Right hindlimb (tissue), 1 donor: ENCODE data around the gene KANK4.

Experiments
- DNase-seq: peaks from one replicate; pipeline ENCODE4 v3.0.0-alpha.2; 2018

Gene KANK4

GRCh38 chr1:62336995-62337705 is 17.9 kb upstream of the KANK4 start:
- DNase-seq: peak; percentile 76

- DNase-seq: peak; percentile 34
Observed at GRCh38 chr1:62336638-62336994, 17.4 kb upstream of the KANK4 start.

GRCh38 chr1:62335656-62336055 is 16.4 kb upstream of the KANK4 start:
- no peak for DNase-seq

- DNase-seq: no peak
Observed at GRCh38 chr1:62334434-62334985, 15.3 kb upstream of the KANK4 start.

GRCh38 chr1:62333441-62333840 is 14.2 kb upstream of the KANK4 start:
- no peak for DNase-seq

GRCh38 chr1:62327360-62328055 is 8.3 kb upstream of the KANK4 start:
- DNase-seq: peak; percentile 85

- DNase-seq: no peak
Observed at GRCh38 chr1:62325681-62326080, 6.4 kb upstream of the KANK4 start.

- DNase-seq: no peak
Observed at GRCh38 chr1:62325081-62325480, 5.8 kb upstream of the KANK4 start.

GRCh38 chr1:62321446-62321845 is 2.2 kb upstream of the KANK4 start:
- no peak for DNase-seq

- DNase-seq: no peak
Observed at GRCh38 chr1:62318320-62318755, 896 bp downstream of the KANK4 start.

GRCh38 chr1:62317021-62317768 is 2.0 kb downstream of the KANK4 start:
- DNase-seq: no peak

GRCh38 chr1:62316135-62316534 is 3.1 kb downstream of the KANK4 start:
- DNase-seq: no peak

GRCh38 chr1:62315387-62315786 is 3.8 kb downstream of the KANK4 start:
- DNase-seq: no peak

GRCh38 chr1:62314454-62315350 is 4.5 kb downstream of the KANK4 start:
- no peak for DNase-seq

GRCh38 chr1:62312698-62313097 is 6.5 kb downstream of the KANK4 start:
- DNase-seq: no peak

GRCh38 chr1:62311473-62311943 is 7.7 kb downstream of the KANK4 start:
- DNase-seq: no peak

GRCh38 chr1:62309906-62310305 is 9.3 kb downstream of the KANK4 start:
- no peak for DNase-seq

GRCh38 chr1:62308606-62309005 is 10.6 kb downstream of the KANK4 start:
- DNase-seq: no peak

GRCh38 chr1:62307895-62308492 is 11.2 kb downstream of the KANK4 start:
- DNase-seq: no peak

GRCh38 chr1:62307446-62307845 is 11.8 kb downstream of the KANK4 start:
- DNase-seq: no peak

GRCh38 chr1:62306065-62306464 is 13.2 kb downstream of the KANK4 start:
- DNase-seq: no peak

GRCh38 chr1:62304975-62305374 is 14.3 kb downstream of the KANK4 start:
- no peak for DNase-seq
